HG02678 (cell line): ENCODE data around the gene MFSD12.

Source experiments
- ATAC-seq: cut with Tn5 transposase; IDR thresholded peaks from one replicate; pipeline ENCODE4 v1.9.1; 2021; ENCODE audit warnings: mild to moderate bottlenecking, moderate library complexity; ENCODE audit not compliant: unreplicated experiment

The MFSD12 gene

DNA sequence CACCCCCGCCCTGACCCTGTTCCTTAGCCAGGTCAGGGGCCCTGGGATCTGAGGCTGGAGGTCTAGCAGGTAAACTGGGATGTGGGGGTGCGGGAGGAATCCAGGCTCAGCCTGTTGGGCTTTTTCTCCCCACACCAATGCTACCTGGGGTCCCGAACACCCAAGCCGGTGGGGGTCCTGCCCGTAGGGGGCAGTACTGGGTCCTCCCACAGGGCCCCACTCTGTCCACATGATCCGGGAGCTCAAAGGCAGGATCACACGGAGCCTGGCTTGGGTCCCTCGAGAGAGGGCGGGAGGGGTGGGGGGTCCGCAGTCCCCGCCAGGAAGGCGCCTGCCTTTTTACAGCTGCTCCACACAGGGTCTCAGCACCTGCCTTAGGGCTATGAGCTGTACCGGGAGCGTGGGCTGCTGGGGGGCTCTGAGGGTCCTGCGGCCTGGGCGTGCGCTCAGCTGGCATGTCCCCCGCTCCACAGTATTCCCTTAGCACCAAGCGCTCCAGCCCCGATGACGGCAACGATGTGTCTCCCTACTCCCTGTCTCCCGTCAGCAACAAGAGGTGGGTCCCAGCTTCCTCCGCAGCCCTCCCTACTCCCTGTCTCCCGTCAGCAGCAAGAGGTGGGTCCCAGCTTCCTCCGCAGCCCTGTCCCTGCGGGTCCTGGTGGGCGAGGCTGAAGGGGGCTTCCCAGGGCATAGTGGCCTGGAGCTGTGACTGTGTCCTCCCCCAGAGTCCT, 30.7 kb downstream of the MFSD12 start:
- no peak for ATAC-seq

DNA sequence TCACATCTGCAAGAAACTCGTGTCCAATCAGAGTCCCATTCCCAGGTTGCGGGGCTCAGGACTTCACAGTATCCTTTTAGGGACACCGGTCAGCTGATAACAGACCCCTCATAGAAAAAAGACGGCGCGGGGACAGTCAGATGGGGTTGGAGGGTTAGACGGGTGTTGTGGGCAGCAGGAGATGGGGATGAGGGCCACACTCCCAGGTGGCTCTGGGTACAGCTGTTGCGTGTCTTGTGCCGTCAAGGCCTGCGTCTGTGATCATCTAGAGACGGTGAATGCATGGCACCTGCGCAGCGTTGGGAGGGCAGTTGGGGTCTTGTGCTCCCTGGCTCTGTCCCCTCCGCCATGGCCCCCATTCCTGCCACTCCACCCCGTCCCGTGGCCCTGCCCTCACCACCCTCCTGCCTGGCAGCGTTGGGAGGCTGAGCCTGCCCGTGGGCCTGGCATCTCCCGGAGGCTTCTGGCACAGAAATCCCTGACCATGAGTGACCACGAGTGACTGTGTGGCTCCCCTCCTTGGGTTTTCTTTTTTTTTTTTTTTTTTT, 32.4 kb downstream of the MFSD12 start:
- no peak for ATAC-seq

DNA sequence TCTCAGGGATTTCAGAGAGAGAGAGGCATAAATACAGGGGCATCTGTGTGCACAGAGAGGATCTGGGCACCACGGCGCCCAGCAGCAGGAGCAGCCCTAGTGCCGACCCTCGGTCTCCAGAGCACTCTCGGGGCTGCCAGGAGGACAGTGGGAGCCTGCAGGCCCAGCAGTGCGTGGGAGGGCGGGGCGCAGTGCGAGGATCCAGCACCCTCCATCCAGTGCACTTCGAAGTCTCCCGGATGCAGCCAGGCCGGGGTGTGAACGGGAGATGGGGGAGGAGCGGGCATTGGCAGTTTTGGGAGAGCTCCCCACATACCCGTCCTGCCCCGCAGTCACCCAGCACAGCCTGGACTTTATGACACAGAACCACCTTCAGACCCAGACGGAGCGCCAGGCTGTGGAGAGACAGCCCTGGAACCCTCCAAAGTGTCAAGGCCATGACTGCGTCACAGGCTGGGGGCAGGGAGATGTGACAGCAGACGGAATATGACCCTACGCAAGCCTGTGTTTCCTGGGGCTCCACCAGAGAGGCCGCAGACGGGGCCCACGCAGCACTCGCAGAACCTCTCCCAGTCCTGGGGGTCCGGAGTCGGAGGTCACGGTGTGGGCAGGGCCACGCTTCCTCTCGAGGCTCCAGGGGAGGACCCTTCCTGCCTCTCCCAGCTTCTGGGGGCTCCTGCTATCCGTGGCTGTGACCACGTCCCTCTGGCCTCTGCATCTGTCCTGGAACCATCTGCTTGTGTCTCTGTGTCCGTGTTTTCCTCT, 33.1 kb downstream of the MFSD12 start:
- no peak for ATAC-seq

DNA sequence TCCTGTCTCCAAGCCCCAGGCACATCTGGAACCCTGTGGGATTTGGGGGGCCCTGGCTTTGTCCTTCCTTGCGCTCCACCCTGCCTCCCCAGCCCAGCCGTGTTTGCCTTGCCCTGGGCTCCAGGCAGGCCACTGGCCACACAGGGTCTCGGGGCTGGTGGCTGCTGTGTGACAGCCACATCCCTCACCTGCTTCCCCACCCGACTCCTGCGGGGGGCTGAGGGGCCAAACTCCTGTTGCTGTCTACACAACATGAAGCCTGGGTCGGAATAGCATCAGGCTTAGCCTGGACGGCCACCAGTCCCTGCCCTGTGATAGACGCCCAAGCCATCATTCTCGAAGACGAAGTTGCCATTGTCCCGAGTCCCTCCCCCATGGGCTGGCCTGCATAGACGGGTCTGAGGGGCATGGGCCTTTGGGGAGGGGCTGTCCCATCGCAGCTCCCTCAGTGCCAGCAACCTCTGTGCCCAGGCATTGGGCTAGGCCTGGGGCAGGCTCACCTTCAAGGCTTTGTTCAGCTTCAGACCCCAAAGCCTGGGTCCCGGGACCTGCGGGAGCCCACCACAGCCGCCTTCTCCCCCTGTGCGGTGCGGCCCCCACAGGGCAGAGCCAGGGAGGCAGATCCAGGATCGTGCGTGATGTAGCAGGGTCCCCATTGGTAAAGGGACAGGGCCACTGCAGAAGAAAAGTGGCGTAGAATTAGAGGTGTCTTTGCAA, 33.9 kb downstream of the MFSD12 start:
- ATAC-seq, result no peak

DNA sequence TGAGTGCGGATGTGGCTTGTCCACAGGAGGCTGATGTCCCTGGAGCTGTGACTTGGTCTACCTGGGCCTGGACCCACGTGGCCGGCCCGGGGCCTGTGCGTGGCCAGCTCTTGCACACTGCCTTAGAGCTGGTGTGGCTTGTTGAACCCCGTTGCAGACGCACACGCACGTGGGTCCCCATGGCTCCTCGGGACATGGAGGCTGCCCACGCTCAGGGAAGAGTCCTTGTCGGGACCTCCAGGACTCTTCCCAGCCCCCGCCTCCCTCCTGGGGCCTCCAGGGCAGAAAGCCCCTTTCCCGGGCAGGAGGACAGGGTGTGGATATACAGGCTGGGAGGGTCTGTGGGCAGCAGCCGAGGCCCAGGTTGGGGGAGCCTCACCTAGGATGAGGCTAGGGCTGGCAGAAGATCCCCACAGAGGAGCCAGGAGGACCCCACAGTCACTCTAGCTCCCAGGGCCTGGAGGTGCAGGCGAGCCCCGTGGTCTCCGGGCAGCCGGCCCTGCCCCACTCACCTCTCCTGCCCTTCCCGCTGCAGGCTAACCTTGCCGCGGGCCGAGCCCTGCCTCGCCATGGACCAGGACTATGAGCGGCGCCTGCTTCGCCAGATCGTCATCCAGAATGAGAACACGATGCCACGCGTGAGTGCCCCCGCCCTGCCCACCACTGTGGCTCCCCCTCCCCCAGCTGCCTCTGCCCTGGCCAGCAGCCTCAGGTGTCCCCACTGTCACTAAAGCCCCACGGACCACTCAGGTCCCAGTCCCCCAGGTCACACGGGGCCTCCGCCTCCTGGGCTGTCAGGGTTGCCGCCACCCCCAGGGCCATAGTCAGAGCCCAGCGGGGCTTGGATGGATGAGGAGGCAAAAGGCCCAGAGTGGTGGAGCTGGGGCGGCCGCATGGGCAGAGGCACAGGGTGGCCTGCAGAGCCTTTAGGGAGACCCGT, 34.7 kb downstream of the MFSD12 start:
- no peak for ATAC-seq

DNA sequence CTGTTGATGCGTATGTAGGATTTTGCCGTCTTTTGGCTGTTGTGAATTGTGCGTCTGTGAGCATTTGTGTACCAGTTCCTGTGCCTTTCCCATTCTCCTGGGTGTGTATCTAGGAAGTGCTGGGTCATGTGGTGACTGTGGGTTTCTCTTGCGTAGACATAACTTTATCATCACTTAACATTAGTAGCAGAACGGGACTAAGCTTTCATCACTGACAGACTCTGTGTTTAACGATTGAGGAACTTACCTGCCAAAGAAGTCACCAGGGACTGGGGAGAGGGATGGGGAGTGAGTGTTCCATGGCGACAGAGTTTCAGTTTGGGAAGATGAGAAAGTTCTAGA, 36.3 kb downstream of the MFSD12 start:
- no peak for ATAC-seq

DNA sequence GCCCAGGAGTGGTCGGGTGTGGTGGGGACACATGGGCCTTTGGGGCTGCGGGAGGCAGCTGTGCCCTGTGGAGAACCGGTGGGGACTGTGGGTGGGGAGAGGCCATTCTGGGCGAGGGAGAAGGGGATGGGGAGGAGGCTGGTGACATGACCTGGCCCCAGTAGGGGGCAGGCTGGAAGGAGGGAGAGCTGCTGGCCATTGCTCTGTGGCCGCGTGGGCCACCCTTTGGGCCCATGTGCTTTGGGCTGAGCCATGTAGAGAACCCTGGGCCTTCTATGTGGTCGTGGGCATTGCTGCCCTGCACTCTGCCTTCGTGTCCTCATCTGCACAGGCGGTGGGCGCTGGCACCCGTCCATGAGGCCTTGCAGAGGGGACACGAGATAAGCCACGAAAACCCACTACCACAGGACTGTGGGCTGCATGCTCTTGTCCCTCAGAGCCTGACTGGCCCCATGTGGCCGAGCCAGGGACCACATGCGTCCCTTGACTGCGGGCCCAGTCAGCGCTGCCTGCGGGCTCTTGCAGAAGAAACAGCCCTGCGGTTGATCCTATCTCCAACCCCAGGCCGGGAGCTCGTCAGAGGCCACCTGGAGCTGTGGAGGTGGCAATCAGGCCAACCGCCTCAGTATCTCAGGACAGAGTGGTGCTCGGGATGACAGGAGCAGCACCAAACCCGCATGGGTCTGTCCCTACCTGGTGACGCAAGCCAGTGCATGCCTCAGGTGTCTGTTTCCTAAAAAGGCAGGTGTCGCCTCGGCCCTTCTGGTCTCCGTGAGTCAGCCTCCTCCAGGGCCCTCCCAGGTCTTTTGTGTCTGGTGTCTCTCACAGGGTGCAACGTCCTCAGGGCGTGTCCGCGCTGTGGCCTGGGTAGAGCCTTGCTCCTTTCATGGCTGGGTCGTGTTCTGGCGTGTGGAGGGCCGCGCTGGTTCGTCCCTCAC, 37.0 kb downstream of the MFSD12 start:
- ATAC-seq, result no peak

DNA sequence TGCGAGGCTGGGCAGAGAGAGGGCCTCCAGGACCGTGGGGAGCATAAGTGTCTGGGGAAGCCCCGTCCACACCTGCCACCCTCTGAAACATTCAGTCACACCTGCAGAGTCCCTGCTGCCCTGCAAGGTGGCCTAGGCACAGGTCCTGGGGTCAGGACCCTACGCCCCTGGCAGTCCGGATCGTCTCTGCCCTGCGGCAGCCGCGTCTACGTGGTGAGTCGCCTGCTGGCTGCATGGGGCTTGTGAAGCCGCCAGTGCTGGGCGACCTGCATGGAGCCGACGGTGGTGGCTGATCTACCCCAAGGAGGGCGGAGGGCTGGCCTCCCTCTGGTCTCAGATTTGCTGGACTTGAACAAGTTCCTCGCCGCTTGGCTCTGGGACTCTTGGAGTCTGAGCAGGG, 38.3 kb downstream of the MFSD12 start:
- ATAC-seq, result no peak

DNA sequence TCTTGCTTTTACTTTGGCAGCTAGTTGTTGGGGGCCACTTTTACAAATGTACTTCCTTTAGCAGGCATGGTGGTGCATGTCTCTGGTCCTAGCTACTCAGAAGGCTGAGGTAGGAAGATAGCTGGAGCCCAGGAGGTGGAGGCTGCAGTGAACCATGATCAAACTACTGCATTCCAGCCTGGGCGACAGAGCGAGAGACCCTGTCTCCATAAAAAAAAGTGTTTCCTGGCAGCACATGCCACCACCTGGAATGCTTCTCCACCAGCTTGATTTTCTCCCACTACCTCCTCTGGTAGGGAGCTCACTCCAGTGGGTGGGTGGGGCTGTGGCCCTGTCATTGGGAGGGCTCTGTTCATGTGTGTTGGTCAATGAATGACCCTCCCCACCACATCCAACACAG, 38.7 kb downstream of the MFSD12 start:
- no peak for ATAC-seq

DNA sequence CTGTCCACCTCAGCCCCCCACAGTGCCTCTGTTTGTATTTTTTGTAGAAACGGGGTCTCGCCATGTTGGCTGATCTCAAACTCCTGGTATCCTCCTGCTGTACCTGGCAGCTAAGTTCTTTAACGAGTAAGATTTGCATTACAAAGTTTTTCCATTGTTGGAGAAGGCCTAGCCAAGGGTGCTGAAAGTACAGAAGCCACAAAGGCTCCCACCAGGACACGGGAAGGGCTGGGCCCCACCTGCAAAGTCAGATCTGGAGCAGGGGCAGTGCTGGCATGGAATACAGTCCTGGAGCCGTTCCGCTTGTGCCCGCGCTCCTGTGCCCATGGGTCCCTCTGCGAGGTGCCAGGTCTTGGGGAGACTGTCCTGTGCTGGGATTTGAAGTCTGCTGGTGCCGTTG, 39.1 kb downstream of the MFSD12 start:
- no peak for ATAC-seq

DNA sequence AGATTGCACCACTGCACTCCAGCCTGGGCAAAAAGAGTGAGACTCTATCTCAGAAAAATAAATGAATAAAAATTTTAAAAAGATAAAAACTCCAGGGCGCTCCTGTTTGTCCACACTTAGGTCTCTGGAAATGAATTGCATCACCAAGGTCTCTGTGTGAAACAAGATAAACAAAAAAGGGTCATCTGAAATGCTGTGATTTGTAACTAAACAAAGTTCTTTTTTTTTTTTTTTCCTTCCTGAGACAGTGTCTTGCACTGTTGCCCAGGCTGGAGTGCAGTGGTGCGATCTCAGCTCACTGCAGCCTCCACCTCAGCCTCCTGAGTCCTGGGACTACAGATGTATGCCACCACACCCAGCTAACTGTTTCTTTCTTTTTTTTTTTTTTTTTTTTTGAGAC, 39.7 kb downstream of the MFSD12 start:
- no peak for ATAC-seq

DNA sequence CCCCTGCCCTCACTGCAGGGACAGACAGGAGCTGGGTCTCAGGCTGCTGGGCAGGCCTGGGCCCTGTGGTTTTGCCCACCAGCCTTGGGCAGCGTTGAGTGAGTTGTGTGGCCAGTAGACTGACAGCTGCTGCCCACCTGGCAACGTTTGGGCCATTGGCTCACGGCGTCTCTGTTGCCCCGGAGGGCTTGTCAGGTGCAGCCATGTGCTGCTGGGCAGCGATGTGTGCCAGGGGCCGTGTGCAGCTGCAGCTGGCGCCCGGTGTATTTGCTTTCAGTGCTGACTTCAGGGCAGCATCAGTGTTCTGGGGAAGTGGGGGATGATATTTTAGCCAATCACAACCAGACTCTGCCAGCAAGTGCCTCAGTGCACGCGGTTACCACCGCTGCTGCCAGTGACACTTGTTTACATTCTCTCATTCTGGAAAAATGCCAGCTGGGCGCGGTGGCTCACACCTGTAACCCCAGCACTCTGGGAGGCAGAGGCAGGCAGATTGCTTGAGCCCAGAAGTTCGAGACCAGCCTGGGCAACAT, 40.6 kb downstream of the MFSD12 start:
- ATAC-seq, result no peak

DNA sequence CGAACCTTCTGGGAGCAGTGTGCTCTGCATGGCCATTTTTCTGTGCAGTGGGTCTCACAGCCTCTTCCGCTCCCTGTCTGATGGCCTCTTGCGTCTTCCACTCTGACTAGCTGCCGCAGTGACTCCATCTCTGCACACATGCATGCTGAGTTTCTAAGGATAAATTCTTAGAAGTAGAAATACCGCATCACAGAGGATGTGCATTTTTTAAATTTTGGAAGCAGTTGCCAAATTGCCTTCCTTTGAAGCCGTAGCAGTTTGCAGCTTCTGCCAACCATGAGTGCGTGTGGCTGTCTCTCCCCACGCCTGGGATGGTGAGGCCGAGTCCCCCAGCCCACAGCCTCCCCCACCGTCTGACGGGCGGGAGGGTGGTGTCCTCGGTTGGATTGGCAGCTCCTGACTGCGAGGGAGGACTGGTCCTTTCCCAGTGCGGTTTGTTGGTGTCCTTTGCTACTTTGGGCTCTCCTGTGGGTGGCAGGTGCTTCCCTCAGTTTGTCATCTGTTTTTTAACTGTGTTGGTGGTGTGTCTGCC, 41.4 kb downstream of the MFSD12 start:
- ATAC-seq, result no peak

DNA sequence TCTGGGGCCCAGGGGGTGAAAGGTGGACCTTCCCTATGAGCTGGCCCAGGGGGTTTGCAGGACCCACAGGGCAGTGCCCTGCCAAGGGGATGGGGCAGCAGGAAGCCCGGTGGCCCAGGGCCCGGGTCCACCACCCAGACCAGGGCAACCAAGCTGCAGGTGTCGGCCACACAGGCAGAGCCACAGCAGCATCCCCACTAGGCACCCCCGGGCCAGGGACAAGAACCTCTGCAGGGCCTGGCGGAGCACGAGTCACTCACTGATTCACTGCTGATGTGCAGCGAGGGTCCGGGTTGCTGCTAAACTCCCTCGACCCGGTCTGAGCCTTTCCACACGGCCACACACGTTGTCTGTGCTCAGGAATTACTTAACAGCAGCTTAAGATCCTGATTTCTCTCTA, 42.5 kb downstream of the MFSD12 start:
- no peak for ATAC-seq

DNA sequence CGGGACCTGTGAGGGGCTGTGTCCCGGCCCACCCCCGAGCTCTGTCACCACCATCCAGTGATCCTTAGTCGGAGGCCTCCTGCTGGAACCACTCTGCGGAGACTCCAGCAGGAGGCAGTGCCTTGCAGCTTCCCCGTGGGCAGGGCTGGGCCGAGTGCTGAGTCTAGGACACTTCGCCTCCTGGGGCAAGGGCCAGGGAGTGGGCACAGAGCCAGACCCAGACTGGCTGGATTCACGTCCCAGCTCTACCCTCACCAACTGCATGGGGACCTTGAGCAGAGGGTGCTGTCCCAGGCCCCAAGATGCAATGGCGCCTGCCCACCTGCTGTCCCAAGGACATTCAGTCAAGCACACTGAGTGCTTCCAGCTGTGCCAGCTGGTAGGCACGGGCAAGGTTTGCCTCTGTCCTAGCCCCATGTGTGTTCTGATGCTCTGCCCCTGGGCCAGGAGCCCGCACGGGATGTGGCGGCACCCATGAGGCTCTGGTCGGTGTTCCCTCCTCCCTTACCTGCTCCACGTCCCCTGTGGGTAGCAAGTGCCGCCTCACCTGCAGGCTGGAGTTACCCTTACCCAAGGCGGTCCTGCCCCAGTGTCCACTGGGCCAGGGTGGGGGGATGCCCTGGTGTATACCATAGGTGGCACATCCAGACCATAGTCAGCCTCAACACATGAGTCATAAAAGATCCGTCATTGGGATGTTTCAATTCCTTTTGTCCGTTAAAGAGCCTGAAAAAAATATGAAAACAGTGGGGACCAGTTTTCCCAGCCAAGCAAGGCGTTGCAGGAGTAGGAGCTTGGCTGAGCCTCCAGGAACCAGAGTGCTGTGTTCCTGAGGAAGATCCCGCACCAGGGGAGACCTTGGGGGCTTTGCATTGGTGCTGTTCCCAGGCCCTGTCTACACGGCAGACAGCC, 43.9 kb downstream of the MFSD12 start:
- no peak for ATAC-seq

DNA sequence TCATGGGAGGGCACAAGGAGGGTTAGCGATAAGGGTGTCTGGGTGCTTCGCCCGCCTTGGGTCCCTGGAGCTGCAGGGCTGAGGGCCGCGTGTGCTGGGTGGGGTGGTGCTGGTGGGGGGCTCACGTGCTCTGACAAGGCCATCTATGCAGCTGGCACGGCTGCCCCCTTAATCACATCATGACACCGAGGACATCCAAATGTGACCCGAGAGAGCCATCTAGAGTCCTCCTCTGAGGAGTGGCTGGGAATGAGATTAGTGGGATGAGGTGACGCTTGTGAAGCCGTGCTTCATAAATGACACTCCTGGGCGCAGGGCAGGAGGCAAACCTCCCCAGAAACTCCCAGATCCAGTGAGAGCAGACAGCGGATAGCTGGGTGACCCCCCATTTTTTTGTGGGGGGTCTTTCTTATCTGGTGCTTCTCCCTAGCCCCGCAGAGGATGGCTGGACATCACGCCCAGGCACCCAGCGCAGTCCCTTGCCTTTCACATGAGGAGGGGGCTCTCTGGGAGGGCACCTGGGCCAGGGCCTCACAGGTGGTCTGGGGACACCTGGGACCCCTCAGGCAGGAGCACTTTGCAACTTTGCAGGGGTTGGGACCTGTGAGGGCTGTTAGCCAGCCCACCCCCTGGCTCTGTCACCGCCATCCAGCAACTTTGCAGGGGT, 44.7 kb downstream of the MFSD12 start:
- ATAC-seq, result no peak

DNA sequence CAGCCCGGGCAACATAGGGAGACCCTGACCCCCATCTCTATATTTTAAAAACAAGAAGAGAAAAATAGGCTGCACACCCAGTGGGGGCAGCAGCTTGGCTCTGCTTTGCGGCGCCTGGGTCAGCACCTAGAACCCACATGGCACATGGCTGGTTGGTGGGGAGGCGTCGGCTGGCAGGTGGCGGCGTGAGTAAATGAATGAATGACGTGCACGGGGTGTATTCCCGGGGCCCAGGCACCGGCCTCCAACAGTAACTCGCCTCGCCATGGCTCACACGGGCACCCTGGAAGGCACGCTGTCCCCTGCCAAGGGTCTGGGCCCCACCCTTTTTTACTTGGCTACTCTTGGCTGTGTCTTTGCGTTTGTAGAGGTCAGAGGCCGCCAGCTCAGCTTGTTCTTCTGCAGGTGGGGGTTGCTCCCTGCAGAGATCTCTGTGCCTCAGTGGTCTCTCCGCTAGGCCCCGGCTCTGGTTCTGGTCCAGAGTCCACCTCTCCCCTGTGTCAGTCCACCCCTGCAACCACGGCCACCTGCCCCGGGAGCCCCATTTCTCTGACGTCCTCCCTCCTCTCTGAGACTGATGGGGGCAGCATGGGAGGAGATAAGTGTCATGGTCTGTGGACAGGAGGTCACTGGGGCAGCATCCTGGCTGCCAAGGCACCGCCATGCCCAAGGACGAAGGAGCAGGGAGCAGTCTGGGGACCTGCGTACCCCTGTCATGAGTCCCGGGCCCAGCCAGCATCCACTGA, 45.7 kb downstream of the MFSD12 start:
- ATAC-seq, result no peak
